Gastroesophageal sphincter (tissue), 4 donors: ENCODE data around the gene GRHL1. TPM values are rescaled to one million over a fixed set of nuclear protein-coding genes. Genes with fewer than 3 reads are reported as not detected.
"Not testable (repeated sequence)": the region's sequence is repeated elsewhere in the genome, so short reads cannot be mapped to it uniquely, and the experiment has no call there.

Source experiments
- ATAC-seq: fragments of 150-250 bp; one replicate; pipeline ENCODE4 v1.9.1; 2016; ENCODE audit warnings: mild to moderate bottlenecking, moderate library complexity
- H3K27ac ChIP-seq, 4 donors: fragments of 200-600 bp; sonication (generic) in 3 of 4; 1 replicate in 3 of 4; 2 replicates in 1 of 4; pipeline ENCODE4 v1.5.1; 2016 to 2019
- H3K27me3 ChIP-seq: fragments of 200-600 bp; sonication (generic); one replicate; pipeline ENCODE4 v1.5.1; 2019
- H3K36me3 ChIP-seq, 2 donors: fragments of 200-600 bp; sonication (generic); one replicate each; pipeline ENCODE4 v1.5.1; 2019; ENCODE audit warnings: control low read depth in 1 of 2
- H3K4me1 ChIP-seq, 3 donors: fragments of 200-600 bp; sonication (generic); 1 replicate in 2 of 3; 2 replicates in 1 of 3; pipeline ENCODE4 v1.5.1; 2016 to 2019; ENCODE audit warnings: control low read depth in 2 of 3
- H3K4me3 ChIP-seq, 2 donors: fragments of 200-600 bp; sonication (generic); one replicate each; pipeline ENCODE4 v1.5.1; 2019; ENCODE audit warnings: mild to moderate bottlenecking in 1 of 2, moderate library complexity in 1 of 2
- H3K9me3 ChIP-seq, 3 donors: fragments of 200-600 bp; sonication (generic); one replicate each; pipeline ENCODE4 v1.5.1; 2017 to 2019; ENCODE audit warnings: control low read depth in 2 of 3
- EP300 ChIP-seq: sonication (generic); formaldehyde crosslinking; IDR thresholded peaks from one replicate; pipeline ENCODE4 v1.6.1; 2017; ENCODE audit warnings: antibody characterized with exemption, mild to moderate bottlenecking
- POLR2A ChIP-seq, 2 donors: fragments of 450-650 bp; IDR thresholded peaks; one replicate each; pipeline ENCODE4 v1.6.1; 2017; ENCODE audit warnings: antibody characterized with exemption in 2 of 2, mild to moderate bottlenecking in 2 of 2, moderate library complexity in 1 of 2
- POLR2AphosphoS5 ChIP-seq: sonication (generic); formaldehyde crosslinking; IDR thresholded peaks from one replicate; pipeline ENCODE4 v1.6.1; 2017; ENCODE audit warnings: antibody characterized with exemption
- WGBS, 2 donors: methylation state at CpG; one replicate each; pipeline ENCODE4 v1.1.5; 2018; ENCODE audit warnings: low coverage in 1 of 2; 5-methylcytosine and 5-hydroxymethylcytosine counted together
- total RNA-seq, 4 donors: library from RNA; depleted of rRNA; stranded (reverse); fragments of >200 nt; gene quantifications; one replicate each; pipeline ENCODE4 v1.1.0, GENCODE V29; 2016
- TF ChIP-seq, protein P1 (sequence below), 4 experiments: fragments of 200-600 bp in 2 of 4; fragments of 450-650 bp in 2 of 4; sonication (generic) in 1 of 4; IDR thresholded peaks; one replicate each; pipeline ENCODE4 v1.5.1; 2017 to 2019; ENCODE audit warnings: antibody characterized with exemption in 4 of 4, mild to moderate bottlenecking in 2 of 4, moderate library complexity in 2 of 4

Gene GRHL1
- total RNA-seq, 4 donors from 2014 or later: 1.3 to 6.1 (median 2.3) TPM

- H3K36me3 ChIP-seq: no peaks in the 10 kb centered on the region
- H3K27ac ChIP-seq: peak overlapping the region in 3 of 4 donors; percentile 57 to 77 (median 71)
- H3K27me3 ChIP-seq: no peaks in the 10 kb centered on the region
- WGBS, 2 donors: 63% methylated on average over 4 of the region's 26 CpGs; no CpG with 5 or more reads in 1 of the 2 donors
- peak overlapping the region in 1 of 2 donors; percentile 25 for H3K4me3 ChIP-seq
- ATAC-seq: peak; percentile 80
- no peaks in the 10 kb centered on the region for H3K9me3 ChIP-seq
- TF ChIP-seq POLR2AphosphoS5 (no peak), EP300 (no peak), POLR2A (IDR thresholded peaks at IDR 0.05) (no peak)
- TF ChIP-seq, protein P1, sequence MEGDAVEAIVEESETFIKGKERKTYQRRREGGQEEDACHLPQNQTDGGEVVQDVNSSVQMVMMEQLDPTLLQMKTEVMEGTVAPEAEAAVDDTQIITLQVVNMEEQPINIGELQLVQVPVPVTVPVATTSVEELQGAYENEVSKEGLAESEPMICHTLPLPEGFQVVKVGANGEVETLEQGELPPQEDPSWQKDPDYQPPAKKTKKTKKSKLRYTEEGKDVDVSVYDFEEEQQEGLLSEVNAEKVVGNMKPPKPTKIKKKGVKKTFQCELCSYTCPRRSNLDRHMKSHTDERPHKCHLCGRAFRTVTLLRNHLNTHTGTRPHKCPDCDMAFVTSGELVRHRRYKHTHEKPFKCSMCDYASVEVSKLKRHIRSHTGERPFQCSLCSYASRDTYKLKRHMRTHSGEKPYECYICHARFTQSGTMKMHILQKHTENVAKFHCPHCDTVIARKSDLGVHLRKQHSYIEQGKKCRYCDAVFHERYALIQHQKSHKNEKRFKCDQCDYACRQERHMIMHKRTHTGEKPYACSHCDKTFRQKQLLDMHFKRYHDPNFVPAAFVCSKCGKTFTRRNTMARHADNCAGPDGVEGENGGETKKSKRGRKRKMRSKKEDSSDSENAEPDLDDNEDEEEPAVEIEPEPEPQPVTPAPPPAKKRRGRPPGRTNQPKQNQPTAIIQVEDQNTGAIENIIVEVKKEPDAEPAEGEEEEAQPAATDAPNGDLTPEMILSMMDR (IDR thresholded peaks at IDR 0.05): no peak
- peaks cover 0 to 28% (median 23%) of the 10 kb centered on the region in 3 donors for H3K4me1 ChIP-seq
Measured at GRCh38 chr2:10028988-10029874, 77.7 kb downstream of the GRHL1 start.

GRCh38 chr2:10029875-10030223, 78.4 kb downstream of the GRHL1 start:
- Histone ChIP-seq H3K27ac (peak overlapping the region in 3 of 4 donors; percentile 57 to 77 (median 71)), H3K4me3 (no peak overlapping the region), H3K27me3 (no peaks in the 10 kb centered on the region), H3K36me3 (no peaks in the 10 kb centered on the region), H3K4me1 (peaks cover 0 to 28% (median 23%) of the 10 kb centered on the region in 3 donors), H3K9me3 (no peaks in the 10 kb centered on the region)
- no peak for ATAC-seq
- no peak for TF ChIP-seq EP300
- TF ChIP-seq, protein P1 (IDR thresholded peaks at IDR 0.05): no peak
- no peak for TF ChIP-seq POLR2AphosphoS5
- 76 to 84% methylated on average over 5 to 7 of the region's 7 CpGs for WGBS, 2 donors

GRCh38 chr2:10030311-10030736, 78.8 kb downstream of the GRHL1 start:
- Histone ChIP-seq H3K4me3 (no peak overlapping the region), H3K4me1 (peaks cover 0 to 32% (median 25%) of the 10 kb centered on the region in 3 donors), H3K27me3 (no peaks in the 10 kb centered on the region), H3K27ac (peak overlapping the region in 1 of 4 donors; percentile 71), H3K36me3 (no peaks in the 10 kb centered on the region), H3K9me3 (no peaks in the 10 kb centered on the region)
- 41 to 60% methylated on average over 4 to 5 of the region's 9 CpGs for WGBS, 2 donors
- ATAC-seq: no peak
- TF ChIP-seq POLR2AphosphoS5 (no peak), EP300 (no peak), POLR2A (IDR thresholded peaks at IDR 0.05) (no peak)
- TF ChIP-seq, protein P1 (IDR thresholded peaks at IDR 0.05): no peak

GRCh38 chr2:10030798-10031197, 79.3 kb downstream of the GRHL1 start:
- not testable (repeated sequence) for H3K27ac ChIP-seq, H3K4me3 ChIP-seq, H3K9me3 ChIP-seq, ATAC-seq, H3K27me3 ChIP-seq, H3K36me3 ChIP-seq
- H3K4me1 ChIP-seq: peaks cover 0 to 37% (median 30%) of the 10 kb centered on the region in 3 donors
- WGBS, 2 donors: 91% methylated on average over 6 of the region's 8 CpGs; no CpG with 5 or more reads in 1 of the 2 donors

DNA sequence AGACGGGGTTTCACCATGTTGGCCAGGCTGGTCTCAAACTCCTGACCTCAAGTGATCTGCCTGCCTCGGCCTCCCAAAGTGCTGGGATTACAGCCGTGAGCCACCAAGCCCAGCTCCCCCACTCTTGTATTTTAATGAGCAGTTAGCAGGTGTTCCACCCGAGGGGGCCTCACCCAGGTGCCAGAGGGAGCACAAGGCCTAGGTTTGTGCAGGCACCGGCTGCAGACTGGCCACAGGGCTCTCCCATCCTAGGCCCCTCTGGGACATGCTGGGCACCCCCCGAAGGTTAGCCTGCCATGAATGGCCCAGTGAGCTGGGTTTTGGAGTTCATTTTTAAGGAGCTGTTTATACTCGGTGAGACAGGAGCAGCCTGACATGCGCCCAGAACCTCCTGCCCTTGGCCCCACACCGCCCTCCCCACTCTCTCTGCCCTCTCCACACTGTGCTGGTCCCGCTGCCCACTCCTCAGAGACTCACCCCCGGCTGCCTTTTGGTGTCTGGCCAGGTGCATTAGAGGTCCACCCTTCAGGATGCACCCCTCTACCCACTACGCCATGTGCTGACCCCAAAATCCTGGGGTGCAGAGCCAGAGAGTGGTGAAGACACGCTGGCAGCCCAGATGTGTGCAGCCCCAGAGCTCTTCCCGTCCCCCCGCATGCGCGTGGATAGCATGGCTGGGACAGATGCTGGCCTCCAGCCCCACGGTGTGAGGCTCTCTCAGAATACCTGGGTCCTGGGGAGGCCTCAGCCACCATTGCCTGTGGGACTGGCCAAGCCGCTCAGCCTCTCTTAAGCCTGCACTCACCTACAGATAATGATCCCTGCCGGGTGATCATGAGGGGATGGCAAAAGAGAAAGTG, 80.6 kb downstream of the GRHL1 start:
- no peaks in the 10 kb centered on the region for H3K36me3 ChIP-seq
- 90 to 100% methylated on average over 2 of the region's 20 CpGs for WGBS, 2 donors
- H3K27ac ChIP-seq: no peak overlapping the region
- no peak overlapping the region for H3K4me3 ChIP-seq
- no peak for ATAC-seq
- TF ChIP-seq, protein P1 (IDR thresholded peaks at IDR 0.05): no peak
- TF ChIP-seq POLR2A (IDR thresholded peaks at IDR 0.05): no peak
- TF ChIP-seq EP300: no peak
- no peak for TF ChIP-seq POLR2AphosphoS5
- no peaks in the 10 kb centered on the region for H3K9me3 ChIP-seq
- H3K4me1 ChIP-seq: peaks cover 0 to 50% (median 43%) of the 10 kb centered on the region in 3 donors
- H3K27me3 ChIP-seq: no peaks in the 10 kb centered on the region
